DND-41 (cell line): ENCODE measurements around the gene HMCN2.

Experiments
- CTCF ChIP-seq: IDR thresholded peaks from 2 replicates; pipeline ENCODE4 v1.5.1; 2012; ENCODE audit warnings: borderline replicate concordance, low read length, moderate library complexity, mild to moderate bottlenecking; ENCODE audit not compliant: poor library complexity, severe bottlenecking; ENCODE audit errors: extremely low read depth
- EZH2 ChIP-seq: IDR thresholded peaks from 3 replicates; pipeline ENCODE4 v1.6.1; 2012; ENCODE audit warnings: borderline replicate concordance, low read depth, mild to moderate bottlenecking, moderate library complexity, low read length, inconsistent platforms; ENCODE audit not compliant: severe bottlenecking

GRCh38 chr9:130342714-130343085 is 77.1 kb downstream of the HMCN2 start:
- TF ChIP-seq CTCF (no peak), EZH2 (no peak)
